HG03095 (cell line): Measurements from ENCODE around the gene PKP3.
"Not testable (repeated sequence)": the region's sequence is repeated elsewhere in the genome, so short reads cannot be mapped to it uniquely, and the experiment has no call there.

Source experiments
- ATAC-seq: cut with Tn5 transposase; IDR thresholded peaks from one replicate; pipeline ENCODE4 v1.9.1; 2021; ENCODE audit warnings: moderate library complexity; ENCODE audit not compliant: unreplicated experiment

The PKP3 gene

DNA sequence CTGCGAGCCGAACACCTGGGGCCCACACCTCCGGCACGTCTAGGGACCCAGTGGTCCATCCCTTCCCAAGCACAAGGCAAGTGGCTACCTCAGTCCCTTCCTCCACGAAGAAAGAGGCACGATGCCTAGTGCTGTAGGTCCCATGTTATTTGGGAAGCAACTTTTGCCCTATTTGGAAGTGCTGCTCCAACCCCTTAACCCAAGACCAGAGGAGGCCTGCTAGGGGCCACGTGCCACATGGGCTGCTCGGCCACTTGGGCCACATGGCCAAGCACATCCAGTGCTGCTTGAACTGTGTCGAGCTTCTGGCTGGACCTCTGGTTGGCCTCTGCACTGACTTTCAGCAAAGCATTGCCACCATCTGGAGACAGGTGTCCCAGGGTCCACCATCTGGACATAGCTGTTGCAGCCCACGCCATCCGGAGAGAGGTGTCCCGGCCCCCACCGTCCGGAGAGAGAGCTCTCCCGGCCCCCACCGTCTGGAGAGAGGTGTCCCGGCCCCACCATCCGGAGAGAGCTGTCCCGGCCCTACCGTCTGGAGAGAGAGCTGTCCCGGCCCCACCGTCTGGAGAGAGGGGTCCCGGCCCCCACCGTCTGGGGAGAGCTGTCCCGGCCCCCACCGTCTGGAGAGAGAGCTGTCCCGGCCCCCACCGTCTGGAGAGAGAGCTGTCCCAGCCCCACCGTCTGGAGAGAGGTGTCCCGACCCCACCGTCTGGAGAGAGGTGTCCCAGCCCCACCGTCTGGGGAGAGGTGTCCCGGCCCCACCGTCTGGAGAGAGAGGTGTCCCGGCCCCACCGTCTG is 31.2 kb upstream of the PKP3 start:
- ATAC-seq = no peak

DNA sequence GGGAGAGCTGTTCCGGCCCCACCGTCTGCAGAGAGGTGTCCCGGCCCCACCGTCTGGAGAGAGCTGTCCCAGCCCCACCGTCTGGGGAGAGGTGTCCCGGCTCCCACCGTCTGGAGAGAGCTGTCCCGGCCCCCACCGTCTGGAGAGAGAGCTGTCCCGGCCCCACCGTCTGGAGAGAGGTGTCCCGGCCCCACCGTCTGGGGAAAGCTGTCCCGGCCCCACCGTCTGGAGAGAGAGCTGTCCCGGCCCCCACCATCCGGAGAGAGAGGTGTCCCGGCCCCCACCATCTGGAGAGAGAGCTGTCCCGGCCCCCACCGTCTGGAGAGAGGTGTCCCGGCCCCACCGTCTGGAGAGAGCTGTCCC is 30.6 kb upstream of the PKP3 start:
- not testable (repeated sequence) for ATAC-seq

DNA sequence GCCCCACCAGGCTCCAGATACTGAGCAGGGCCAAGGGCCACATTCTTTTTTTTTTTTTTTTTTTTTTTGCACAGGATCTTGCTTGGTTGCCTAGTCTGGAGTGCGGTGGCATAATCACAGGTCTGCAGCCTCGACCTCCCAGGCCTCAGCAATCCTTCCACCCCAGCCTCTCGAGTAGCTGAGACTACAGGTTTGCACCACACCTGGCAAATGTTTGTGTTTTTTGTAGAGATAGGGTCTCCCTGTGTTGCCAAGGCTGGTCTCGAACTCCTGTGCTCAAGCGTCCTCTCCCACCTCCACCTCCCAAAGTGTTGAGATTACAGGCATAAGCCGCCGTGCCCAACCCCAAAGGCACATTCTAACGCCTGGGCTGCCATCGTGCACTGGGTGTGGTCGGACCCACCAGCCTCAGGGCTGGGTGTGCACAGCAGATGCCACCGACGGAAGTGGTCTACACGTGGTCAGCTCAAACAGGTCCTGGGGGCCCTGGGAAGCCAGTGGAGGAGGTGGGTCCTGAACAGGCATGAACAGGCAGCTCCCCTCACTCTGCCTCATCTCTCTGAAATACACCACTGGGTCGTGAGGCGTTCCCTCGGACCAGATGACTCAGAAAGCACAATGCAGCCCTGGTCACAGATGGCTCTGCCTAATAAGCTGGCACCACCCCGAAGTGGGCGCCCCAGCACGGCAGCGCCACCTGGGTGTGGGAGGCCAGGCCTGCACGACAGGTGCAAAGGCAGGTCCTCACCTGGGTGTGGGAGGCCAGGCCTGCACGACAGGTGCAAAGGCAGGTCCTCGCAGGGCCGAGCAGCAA is 29.9 kb upstream of the PKP3 start:
- no peak for ATAC-seq

DNA sequence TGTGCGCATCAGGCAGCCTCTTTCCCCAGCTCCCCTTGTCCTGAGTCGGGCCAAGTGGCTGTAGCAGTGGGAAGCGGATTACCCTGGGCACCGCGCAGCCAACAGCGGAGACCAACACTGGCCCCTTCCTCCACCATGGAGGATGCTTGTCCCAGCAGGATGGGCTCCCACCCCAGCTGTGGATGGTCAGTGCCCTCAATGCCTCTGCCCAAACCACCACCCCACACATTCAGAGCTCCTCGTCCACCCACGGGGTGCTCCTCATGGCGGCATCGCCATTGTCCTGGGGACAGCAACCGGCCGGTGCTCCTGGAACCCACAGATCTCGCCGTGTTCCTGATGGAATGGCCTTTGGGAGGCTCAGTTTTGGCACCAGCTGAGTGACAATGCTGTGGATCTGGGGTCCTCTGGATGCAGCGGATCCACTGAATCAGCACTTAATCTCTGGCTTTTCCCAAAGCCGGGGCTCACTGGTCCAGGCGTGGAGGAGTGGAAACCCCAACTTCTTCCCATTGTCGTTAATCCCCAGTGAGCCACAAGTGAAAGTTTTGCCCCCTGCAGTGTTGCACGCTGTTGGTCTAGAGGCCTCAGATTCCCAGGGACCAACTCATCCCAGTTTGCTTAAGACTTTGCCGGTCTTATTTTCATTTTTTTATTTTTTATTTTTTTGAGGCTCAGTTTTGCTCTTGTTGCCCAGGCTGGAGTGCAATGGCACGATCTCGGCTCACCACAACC is 28.9 kb upstream of the PKP3 start:
- ATAC-seq = no peak

DNA sequence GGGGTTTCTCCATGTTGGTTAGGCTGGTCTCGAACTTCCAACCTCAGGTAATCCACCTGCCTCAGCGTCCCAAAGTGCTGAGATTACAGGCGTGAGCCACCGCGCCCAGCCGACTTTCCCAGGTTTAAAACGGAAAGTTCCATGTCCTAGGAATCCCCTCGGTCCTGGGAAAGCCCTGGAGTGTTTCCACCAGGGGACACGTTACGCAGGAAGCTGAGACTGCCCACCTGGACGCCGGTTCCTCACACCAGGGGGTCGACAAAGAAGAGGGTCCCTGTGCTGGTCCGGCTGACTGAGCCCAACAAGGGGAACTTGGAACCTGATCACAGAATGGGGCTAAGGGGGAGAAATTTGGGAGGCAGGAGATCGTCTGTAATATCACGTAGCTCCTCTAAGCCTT is 28.2 kb upstream of the PKP3 start:
- no peak for ATAC-seq

DNA sequence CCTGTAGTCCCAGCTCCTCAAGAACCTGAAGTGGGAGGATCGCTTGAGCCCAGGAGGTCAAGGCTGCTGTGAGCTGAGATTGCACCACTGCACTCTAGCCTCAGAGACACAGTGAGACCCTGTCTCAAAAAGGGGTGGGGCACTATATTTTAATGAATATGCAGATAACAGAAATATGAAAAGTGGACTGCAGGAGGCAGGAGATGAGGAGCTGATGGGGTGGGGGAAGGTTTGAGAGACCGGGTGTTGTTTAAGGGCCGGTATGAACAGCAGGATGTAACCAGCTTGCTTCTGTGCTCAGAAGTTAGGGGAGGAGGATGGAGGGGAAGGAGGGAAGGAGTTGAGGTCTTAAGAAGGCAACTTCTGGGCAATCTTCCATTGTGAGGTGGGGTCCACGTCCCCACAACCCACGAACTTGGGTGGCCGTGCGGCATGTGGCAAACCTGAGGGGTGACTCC is 26.0 kb upstream of the PKP3 start:
- no peak for ATAC-seq

DNA sequence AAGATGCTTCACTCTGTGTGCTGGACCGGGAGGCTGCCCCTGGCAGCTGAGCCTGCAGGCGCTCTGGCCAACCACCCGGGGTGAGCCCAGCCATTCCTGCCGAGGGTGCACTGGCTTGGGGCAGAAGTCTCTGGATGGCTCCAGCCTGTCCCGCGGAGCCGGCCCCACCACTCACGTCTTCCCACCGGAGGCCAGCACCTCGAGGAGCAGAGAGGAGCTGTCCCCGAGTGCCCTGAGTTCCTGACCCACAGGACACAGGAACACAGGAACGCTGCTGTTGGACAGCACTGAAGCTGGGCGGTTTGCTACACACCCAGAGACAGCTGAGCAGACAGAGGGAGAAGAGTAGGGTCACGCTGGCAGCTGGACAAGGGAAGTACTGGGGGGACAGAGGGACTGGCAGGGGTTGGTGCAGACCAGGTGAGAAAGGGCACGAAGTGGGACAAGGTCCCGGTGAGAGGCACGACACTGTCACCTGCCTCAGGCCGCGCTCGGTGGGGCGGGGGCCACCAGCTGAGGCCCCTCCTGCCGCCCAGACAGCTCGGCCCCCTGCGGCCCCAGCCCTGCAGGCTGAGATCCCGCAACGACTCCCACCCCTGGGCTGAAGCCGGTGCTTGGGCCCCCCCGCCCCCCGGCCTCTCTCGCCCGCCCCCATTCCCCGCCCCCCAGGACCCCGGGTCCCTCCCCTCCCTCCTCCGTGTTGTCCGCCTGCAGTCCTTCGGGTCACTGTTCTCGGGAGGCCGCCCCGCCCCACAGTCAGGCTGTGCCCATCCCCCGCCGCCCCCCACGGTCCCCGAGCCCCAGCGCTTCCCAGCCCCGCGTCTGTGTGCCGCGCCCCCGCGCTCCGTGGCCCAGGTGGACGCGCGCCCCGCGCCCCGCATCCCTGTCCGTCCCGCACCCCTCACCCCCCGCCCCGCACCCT is 25.3 kb upstream of the PKP3 start:
- no peak for ATAC-seq

DNA sequence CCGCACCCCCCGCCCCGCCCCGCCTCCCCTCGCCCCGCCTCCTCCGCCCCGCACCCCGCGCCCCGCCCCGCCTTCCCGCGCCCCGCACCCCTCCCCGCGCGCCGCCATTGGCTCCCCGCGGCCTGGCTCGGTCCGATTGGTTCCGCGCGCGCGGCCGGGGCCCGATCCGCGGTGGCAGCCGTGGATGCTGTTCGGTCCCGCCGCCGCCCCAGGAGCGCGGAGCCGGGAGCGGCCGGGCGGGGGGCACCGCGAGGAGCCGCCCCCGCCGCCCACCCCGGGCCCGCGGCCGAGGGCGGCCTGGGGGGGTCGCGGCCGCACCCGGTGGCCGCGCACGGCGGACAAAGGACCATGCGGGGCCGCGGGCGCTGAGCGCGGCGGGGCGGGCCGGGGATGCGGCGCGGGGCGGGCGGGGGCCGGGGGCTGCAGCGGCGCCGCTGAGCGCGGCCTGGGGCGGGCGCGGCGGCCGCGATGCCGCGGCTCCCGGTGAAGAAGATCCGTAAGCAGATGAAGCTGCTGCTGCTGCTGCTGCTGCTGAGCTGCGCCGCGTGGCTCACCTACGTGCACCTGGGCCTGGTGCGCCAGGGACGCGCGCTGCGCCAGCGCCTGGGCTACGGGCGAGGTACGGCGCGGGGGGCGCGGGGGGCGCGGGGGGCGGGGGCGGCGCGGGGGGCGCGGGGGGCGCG is 24.5 kb upstream of the PKP3 start, which contains the start of gene B4GALNT4:
B4GALNT4 (plus strand) TSS at position 164 of the 683 bp plus-strand sequence; CDS start at position 469, 305 bp downstream.
- ATAC-seq = no peak

DNA sequence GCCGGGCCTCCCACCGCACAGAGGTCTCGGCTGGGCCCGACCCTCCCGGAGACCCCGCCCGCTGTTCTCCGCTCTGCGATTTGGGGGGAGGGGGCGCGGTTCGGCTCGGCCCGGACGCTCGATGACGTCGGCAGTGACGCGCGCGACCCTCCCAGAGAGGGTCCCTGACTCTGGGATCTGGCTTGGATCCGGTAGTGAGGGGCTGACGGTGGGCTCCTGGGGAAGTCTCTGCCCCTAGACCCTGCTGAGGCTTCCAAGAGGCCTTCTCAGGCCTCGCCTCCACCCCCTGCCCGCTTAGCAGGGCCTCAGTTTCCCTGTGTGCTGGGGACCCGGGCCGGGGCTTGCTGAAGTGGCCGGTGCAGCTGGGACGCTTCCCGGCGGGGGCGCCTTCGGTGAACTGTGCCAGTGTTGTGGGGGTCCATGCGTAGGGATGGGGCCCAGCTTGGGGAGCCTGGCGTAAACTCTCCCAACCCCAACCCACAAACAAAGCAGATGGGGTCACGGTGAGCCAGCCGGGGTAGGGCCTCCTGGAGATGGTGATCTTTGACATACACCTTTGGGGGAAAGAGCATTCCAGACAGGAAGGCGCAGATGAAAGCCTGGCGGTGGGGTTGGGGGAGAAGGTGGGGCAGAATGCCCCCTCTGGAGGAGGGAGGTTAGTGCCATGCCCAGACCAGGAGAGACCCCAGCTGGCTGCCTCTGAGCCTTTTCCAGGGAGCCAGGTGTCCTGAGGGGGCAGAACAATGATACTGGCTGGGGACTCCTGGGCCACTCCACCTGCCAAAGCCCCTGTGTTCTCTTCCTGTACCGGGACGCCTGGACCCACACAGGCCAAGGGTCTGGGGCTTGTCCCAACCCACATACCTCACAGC is 23.7 kb upstream of the PKP3 start:
- ATAC-seq = no peak

DNA sequence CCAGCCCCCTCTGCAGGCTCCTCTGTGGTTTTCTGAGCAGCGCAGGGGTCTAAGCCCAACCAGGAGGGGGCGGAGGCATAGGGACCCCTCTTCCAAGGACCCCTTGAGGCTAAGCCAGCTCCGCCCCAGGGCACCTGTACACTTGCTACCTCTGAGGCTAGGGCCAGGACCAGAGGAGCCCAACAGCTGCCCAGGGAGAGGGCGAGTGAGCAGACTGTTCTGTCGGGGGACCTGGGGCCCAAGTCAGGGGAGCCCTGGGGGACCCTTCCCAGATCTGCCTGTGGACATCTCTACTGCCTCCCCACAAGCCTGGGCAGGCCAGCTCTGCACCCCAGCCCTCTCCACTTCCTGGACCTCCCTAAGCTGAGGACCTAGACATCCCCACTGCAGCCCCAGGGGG is 23.0 kb upstream of the PKP3 start:
- ATAC-seq = no peak

DNA sequence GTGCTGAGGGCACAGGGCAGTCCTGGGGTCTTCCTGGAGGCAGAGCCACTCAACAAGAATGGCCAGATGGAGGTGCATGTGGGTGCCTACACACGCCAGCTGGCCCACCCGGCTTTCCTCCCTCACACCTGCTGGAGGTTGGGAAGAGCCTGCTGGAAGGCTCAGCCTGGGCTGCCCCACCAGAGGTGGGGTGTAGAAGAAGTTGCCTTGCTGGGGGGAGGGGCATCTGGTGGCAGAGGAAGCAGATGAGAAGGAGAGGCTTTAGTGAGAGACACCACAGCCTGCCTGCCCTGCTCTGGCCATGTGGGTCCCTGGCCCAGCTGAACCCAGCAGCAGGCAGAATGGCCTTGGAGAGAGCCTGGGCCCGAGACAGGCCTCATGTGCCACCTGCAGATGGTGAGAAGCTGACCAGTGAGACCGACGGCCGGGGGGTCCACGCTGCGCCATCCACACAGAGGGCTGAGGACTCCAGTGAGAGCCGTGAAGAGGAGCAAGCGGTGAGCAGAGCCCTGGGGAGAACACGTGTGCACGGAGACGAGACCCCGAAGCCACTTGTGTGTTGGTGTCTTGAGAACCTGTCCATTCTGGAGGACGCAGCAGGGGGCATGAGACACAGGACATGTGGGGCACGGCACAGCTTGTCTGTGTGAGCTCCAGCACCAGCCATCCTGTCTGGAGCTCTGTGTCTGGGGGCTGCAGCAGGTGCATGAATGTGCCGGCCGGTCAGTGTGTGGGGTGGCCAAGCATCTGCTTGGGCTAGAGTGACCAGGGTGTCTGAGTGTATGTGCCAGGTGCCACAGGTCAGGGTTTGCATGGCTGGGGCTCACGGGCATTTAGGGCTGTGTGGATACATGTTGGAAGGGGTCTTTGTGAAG is 22.1 kb upstream of the PKP3 start:
- no peak for ATAC-seq

DNA sequence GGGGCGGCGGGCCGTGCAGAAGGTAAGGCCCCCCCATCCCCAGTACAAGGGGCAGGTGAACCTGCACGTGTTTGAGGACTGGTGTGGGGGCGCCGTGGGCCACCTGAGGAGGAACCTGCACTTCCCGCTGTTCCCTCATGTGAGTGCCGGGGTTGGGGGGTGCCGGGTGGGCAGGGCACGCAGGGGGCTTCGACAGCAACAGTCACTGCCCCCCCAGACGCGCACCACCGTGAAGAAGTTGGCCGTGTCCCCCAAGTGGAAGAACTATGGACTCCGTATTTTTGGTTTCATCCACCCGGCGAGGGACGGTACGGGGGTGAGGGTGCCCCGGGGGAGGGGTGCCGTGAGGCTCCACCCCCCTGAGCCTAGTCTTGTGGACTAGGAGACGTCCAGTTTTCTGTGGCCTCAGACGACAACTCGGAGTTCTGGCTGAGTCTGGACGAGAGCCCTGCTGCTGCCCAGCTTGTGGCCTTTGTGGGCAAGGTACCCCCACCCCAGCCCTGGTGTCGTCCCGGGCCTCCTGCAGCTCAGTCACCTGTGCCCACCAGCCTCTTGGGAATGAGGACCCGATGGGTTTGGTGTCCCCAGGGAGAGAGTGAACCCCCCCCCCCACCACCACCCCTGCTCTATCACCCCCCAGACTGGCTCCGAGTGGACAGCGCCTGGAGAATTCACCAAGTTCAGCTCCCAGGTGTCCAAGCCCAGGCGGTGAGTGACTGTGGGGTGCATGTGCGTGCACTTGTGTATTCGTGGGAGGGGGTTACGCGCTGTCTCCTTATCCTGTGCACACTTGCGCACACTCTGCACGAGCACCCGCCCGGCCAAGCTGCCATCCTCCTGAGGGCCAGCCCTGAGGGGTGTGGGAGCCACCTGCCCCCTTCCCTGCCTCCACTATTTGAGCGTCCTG is 20.9 kb upstream of the PKP3 start:
- ATAC-seq = no peak

DNA sequence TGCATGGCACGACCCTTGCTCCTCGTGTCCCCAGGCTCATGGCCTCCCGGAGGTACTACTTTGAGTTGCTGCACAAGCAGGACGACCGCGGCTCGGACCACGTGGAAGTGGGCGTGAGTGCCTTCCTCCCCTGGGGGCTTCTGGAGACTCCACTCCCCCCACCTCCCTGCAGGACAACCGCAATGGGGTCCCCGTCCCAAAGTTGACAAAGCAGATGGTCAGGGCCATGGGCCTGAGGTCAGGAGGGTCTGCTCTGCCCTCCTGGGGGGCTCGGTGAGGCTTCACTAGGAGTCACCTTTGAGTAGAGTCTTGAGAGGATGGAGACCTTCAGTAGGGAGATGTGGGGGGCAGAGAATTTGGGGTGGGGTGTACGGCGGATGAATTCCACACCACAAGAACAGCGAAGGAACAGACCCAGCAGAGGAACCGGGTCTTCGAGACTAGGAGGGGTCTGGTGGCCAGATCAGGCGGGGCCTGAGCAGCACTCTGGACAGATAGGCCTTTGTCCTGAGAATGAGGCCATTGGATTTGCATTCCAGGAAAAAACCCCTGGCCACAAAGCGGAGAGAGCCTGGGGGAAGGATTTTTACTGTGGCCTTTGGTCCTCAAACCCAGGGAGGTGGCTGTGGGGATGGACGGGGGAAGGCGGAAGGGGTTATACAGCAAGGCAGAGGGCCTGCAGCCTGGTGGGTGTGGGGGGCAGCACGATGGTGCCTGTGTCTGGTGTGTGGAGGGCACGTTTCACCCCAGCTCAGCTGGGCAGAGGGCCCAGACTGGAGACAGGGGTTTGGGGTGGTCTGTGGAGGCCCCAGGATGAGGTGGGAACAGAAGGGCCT is 20.1 kb upstream of the PKP3 start:
- no peak for ATAC-seq

DNA sequence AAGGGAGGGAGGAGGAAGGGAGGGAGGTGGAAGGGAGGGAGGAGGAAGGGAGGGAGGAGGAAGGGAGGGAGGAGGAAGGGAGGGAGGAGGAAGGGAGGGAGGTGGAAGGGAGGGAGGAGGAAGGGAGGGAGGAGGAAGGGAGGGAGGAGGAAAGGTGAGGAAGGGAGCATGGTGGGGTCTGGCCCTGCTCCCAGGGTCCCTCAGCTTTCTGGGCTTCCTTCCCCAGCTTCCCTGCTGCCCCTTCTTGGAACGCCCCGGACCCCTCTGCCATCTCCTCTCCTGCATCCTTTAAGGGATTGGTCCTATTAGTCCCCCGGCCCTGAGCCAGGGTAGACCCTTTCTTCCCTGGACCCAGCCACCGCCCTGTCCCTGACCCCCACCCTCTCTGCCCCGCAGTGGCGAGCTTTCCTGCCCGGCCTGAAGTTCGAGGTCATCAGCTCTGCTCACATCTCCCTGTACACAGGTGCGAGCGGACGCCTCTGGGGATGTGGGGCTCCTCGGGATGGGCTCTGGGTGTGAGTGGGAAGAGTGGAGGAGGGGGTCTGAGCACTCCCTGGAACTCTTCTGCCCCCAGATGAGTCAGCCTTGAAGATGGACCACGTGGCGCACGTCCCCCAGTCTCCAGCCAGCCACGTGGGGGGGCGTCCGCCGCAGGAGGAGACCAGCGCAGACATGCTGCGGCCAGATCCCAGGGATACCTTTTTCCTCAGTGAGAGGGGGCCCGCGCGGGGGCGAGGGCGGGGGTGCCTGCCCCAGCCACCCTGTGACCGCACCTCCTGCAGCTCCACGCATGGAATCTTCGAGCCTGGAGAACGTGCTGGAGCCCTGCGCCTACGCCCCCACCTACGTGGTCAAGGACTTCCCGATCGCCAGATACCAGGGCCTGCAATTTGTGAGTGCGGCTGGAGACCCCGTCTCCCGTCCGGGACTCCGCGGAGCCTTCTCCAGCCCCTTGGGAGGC is 18.7 kb upstream of the PKP3 start:
- ATAC-seq = no peak
